Measurements from ENCODE around the gene MAP4K4. TPM values are rescaled to one million over a fixed set of nuclear protein-coding genes. Genes with fewer than 3 reads are reported as not detected.

Gene MAP4K4
- total RNA-seq, 1 experiment from 2014 or later = 2.7 TPM

DNA sequence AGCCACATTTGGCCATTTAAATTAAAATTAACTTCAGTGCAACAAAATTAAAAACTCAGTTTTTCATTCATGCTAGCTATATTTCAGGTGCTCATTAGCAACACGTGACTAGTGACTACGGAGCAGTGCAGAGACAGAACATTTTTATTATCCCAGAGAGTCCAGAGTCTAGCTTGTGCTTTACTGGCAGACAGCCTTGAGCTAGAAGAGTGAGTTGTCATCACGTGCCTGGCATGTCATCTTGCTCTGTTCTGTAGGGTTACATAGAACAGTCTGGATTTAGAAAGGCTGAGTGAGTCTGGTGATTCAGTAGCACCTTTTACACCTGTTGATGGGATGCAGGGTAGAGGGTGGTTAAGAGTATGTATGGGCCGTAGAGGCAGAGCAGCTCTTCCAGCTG is 157.4 kb downstream of the MAP4K4 start:
- Histone ChIP-seq H3K27ac (ENCODE audit: low read length) (no peak overlapping the region), H3K79me2 (ENCODE audit: low read length) (no peaks in the 10 kb centered on the region), H3K9me2 (replicated peaks; ENCODE audit: insufficient read depth, low read length) (no peaks in the 10 kb centered on the region), H4K20me1 (ENCODE audit: insufficient read depth, low read depth, low read length) (no peaks in the 10 kb centered on the region), H3K36me3 (ENCODE audit: insufficient read depth, low read length) (no peaks in the 10 kb centered on the region), H3K9ac (ENCODE audit: low read length) (no peak overlapping the region), H3K4me3 (ENCODE audit: low read length) (no peak overlapping the region), H3K27me3 (ENCODE audit: low read length) (no peaks in the 10 kb centered on the region), H3K4me2 (ENCODE audit: low read depth, low read length, poor library complexity, severe bottlenecking) (no peak overlapping the region), H3K4me1 (ENCODE audit: low read length) (no peaks in the 10 kb centered on the region), H3K9me3 (ENCODE audit: low read length) (no peaks in the 10 kb centered on the region), H2AFZ (ENCODE audit: low read length) (no peak overlapping the region)
- no peak for DNase-seq

DNA sequence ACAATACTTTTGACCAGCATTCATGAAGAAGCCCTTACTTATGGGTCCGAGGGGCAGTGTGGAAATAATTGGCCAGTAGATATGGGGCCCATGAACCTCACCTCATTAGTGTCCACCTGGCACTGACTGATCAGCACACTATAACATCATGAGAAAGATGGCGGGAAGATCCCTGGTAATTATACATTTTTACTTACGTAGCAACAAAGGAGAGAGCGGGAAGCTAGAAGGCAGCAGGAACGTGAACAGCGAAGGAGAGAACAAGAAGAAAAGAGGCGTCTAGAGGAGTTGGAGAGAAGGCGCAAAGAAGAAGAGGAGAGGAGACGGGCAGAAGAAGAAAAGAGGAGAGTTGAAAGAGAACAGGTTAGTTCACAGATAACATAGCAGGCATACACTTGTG is 158.3 kb downstream of the MAP4K4 start:
- Histone ChIP-seq H3K4me1 (ENCODE audit: low read length) (no peaks in the 10 kb centered on the region), H3K9me2 (replicated peaks; ENCODE audit: insufficient read depth, low read length) (no peaks in the 10 kb centered on the region), H3K27ac (ENCODE audit: low read length) (no peak overlapping the region), H3K79me2 (ENCODE audit: low read length) (no peaks in the 10 kb centered on the region), H2AFZ (ENCODE audit: low read length) (no peak overlapping the region), H3K9me3 (ENCODE audit: low read length) (no peaks in the 10 kb centered on the region), H3K4me2 (ENCODE audit: low read depth, low read length, poor library complexity, severe bottlenecking) (no peak overlapping the region), H3K36me3 (ENCODE audit: insufficient read depth, low read length) (no peaks in the 10 kb centered on the region), H3K9ac (ENCODE audit: low read length) (no peak overlapping the region), H3K4me3 (ENCODE audit: low read length) (no peak overlapping the region), H3K27me3 (ENCODE audit: low read length) (no peaks in the 10 kb centered on the region), H4K20me1 (ENCODE audit: insufficient read depth, low read depth, low read length) (no peaks in the 10 kb centered on the region)
- DNase-seq = no peak

DNA sequence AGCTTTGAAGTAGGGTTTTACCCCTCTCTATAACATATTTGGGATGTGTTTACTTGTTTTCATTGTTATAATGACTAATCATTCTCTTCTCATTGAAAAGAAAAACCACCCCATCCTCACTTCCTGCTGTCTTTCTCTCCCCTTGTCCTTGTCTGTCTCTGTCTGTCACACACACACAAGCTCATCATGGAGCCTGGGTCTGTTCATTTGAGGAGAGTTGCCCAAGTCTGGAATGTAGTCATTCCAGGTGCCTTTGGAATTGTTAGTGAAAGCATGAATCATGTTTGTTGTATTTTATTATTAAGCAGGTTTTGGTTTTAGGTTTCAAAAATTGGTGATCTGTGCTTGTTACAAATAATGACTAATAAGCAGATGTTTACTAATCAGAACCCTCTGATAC is 160.7 kb downstream of the MAP4K4 start:
- H3K36me3 ChIP-seq (ENCODE audit: insufficient read depth, low read length) = no peaks in the 10 kb centered on the region
- H3K4me2 ChIP-seq (ENCODE audit: low read depth, low read length, poor library complexity, severe bottlenecking) = no peak overlapping the region
- H3K4me1 ChIP-seq (ENCODE audit: low read length) = no peaks in the 10 kb centered on the region

DNA sequence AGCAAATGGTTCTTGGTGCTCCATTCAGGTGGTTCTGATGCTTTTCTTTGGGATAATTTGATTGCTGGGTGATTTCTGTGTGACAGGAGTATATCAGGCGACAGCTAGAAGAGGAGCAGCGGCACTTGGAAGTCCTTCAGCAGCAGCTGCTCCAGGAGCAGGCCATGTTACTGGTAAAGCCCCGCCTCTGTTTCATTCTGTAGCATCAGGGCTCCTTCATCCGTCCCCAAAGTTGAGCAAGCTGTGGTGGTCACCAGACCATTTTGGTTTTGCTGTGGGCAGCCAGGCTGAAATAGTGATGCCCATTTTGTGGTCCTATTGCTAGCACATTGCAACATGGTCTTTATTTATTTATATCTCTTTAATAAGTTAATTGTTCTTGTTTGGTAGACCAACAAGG is 161.4 kb downstream of the MAP4K4 start:
- no peaks in the 10 kb centered on the region for H3K9me2 ChIP-seq (replicated peaks; ENCODE audit: insufficient read depth, low read length)
- no peaks in the 10 kb centered on the region for H4K20me1 ChIP-seq (ENCODE audit: insufficient read depth, low read depth, low read length)
- no peaks in the 10 kb centered on the region for H3K36me3 ChIP-seq (ENCODE audit: insufficient read depth, low read length)
- H3K4me2 ChIP-seq (ENCODE audit: low read depth, low read length, poor library complexity, severe bottlenecking) = no peak overlapping the region
- no peak overlapping the region for H3K4me3 ChIP-seq (ENCODE audit: low read length)
- no peaks in the 10 kb centered on the region for H3K79me2 ChIP-seq (ENCODE audit: low read length)
- no peak overlapping the region for H3K27ac ChIP-seq (ENCODE audit: low read length)
- H2AFZ ChIP-seq (ENCODE audit: low read length) = no peak overlapping the region
- H3K9ac ChIP-seq (ENCODE audit: low read length) = no peak overlapping the region
- no peak for DNase-seq
- no peaks in the 10 kb centered on the region for H3K27me3 ChIP-seq (ENCODE audit: low read length)
- H3K4me1 ChIP-seq (ENCODE audit: low read length) = no peaks in the 10 kb centered on the region
- no peaks in the 10 kb centered on the region for H3K9me3 ChIP-seq (ENCODE audit: low read length)

More for the DNA sequence above, 160.7 kb downstream of the MAP4K4 start:
- no peak overlapping the region for H3K9ac ChIP-seq (ENCODE audit: low read length)
- H4K20me1 ChIP-seq (ENCODE audit: insufficient read depth, low read depth, low read length) = no peaks in the 10 kb centered on the region
- H3K27me3 ChIP-seq (ENCODE audit: low read length) = no peaks in the 10 kb centered on the region
- no peaks in the 10 kb centered on the region for H3K9me2 ChIP-seq (replicated peaks; ENCODE audit: insufficient read depth, low read length)
- no peak overlapping the region for H2AFZ ChIP-seq (ENCODE audit: low read length)
- H3K9me3 ChIP-seq (ENCODE audit: low read length) = no peaks in the 10 kb centered on the region
- no peak for DNase-seq
- no peak overlapping the region for H3K27ac ChIP-seq (ENCODE audit: low read length)
- H3K79me2 ChIP-seq (ENCODE audit: low read length) = no peaks in the 10 kb centered on the region
- H3K4me3 ChIP-seq (ENCODE audit: low read length) = no peak overlapping the region

DNA sequence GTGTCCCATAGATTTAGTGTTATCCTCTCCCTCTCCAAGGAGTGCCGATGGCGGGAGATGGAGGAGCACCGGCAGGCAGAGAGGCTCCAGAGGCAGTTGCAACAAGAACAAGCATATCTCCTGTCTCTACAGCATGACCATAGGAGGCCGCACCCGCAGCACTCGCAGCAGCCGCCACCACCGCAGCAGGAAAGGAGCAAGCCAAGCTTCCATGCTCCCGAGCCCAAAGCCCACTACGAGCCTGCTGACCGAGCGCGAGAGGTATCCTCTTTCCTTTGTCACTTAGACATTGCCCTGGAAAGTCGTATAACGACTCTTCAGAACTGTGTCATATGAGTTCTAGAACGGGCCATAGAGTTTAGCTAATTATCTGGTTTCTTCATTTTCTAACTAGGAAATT is 162.1 kb downstream of the MAP4K4 start:
- H3K27me3 ChIP-seq (ENCODE audit: low read length) = no peaks in the 10 kb centered on the region
- H3K79me2 ChIP-seq (ENCODE audit: low read length) = no peaks in the 10 kb centered on the region
- H3K9ac ChIP-seq (ENCODE audit: low read length) = no peak overlapping the region
- no peaks in the 10 kb centered on the region for H3K4me1 ChIP-seq (ENCODE audit: low read length)
- no peak overlapping the region for H3K4me2 ChIP-seq (ENCODE audit: low read depth, low read length, poor library complexity, severe bottlenecking)
- H4K20me1 ChIP-seq (ENCODE audit: insufficient read depth, low read depth, low read length) = no peaks in the 10 kb centered on the region
- H3K27ac ChIP-seq (ENCODE audit: low read length) = no peak overlapping the region
- H2AFZ ChIP-seq (ENCODE audit: low read length) = no peak overlapping the region
- H3K4me3 ChIP-seq (ENCODE audit: low read length) = no peak overlapping the region
- no peak for DNase-seq
- no peaks in the 10 kb centered on the region for H3K36me3 ChIP-seq (ENCODE audit: insufficient read depth, low read length)
- H3K9me2 ChIP-seq (replicated peaks; ENCODE audit: insufficient read depth, low read length) = no peaks in the 10 kb centered on the region
- no peaks in the 10 kb centered on the region for H3K9me3 ChIP-seq (ENCODE audit: low read length)

DNA sequence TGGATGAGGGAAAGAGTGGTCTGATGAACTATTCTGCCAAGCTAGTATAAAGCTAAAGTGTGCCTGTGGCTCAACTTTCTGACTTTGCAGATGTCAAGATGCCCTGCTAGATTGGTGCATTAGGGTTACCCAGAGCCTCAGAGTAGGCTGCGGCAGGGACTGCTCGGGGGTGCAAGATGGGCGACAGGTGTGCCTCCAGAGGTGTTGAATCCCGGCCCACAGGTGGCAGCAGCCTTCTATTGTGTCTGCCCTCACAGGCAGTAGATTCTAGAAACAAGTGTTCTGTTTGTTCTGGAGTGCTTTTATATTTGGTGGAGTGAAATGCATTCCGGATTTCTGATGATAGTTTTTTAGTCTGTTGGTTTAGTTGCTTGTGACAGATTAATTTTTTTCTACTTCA is 162.7 kb downstream of the MAP4K4 start:
- Histone ChIP-seq H3K36me3 (ENCODE audit: insufficient read depth, low read length) (no peaks in the 10 kb centered on the region), H3K4me2 (ENCODE audit: low read depth, low read length, poor library complexity, severe bottlenecking) (no peak overlapping the region), H3K27ac (ENCODE audit: low read length) (no peak overlapping the region), H4K20me1 (ENCODE audit: insufficient read depth, low read depth, low read length) (no peaks in the 10 kb centered on the region), H3K4me3 (ENCODE audit: low read length) (no peak overlapping the region), H3K27me3 (ENCODE audit: low read length) (no peaks in the 10 kb centered on the region), H2AFZ (ENCODE audit: low read length) (no peak overlapping the region), H3K9ac (ENCODE audit: low read length) (no peak overlapping the region), H3K4me1 (ENCODE audit: low read length) (no peaks in the 10 kb centered on the region), H3K9me2 (replicated peaks; ENCODE audit: insufficient read depth, low read length) (no peaks in the 10 kb centered on the region), H3K9me3 (ENCODE audit: low read length) (no peaks in the 10 kb centered on the region), H3K79me2 (ENCODE audit: low read length) (no peaks in the 10 kb centered on the region)
- no peak for DNase-seq

DNA sequence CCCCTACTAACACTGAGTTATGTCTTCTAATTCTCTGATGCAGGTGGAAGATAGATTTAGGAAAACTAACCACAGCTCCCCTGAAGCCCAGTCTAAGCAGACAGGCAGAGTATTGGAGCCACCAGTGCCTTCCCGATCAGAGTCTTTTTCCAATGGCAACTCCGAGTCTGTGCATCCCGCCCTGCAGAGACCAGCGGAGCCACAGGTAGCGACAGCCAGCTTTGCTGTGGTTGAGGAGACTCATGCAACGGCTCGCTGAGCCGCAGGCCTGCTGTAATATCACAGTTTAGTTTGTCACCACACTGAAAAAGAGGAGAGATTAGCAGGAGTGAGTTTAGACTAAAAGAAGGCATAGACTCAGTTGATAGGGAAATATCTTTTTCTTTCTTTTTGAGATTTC is 163.3 kb downstream of the MAP4K4 start:
- Histone ChIP-seq H2AFZ (ENCODE audit: low read length) (no peak overlapping the region), H3K4me3 (ENCODE audit: low read length) (no peak overlapping the region), H3K36me3 (ENCODE audit: insufficient read depth, low read length) (no peaks in the 10 kb centered on the region)

DNA sequence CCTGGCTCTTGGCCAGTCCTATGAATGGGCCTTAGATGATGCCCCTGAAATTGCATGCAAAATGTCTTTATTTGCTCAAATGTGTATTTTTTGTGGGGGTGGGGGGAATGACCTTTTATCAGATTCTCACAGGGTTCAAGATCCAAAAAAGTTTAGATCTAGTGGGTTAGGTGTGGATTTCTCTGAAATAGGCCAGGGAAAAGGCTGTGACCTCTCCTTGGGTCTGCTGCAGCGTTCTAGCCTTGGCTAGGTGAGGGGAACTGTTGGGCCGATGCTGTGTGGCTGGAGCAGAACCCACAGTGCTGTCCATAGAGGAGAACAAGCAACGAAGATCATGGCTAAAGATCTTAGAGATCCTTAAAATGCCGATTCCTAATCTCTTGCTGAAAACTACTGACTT is 163.9 kb downstream of the MAP4K4 start:
- H3K27me3 ChIP-seq (ENCODE audit: low read length) = no peaks in the 10 kb centered on the region
- H4K20me1 ChIP-seq (ENCODE audit: insufficient read depth, low read depth, low read length) = no peaks in the 10 kb centered on the region
- no peaks in the 10 kb centered on the region for H3K36me3 ChIP-seq (ENCODE audit: insufficient read depth, low read length)
- no peak overlapping the region for H3K4me2 ChIP-seq (ENCODE audit: low read depth, low read length, poor library complexity, severe bottlenecking)
- H3K9me3 ChIP-seq (ENCODE audit: low read length) = no peaks in the 10 kb centered on the region
- H3K4me1 ChIP-seq (ENCODE audit: low read length) = no peaks in the 10 kb centered on the region
- H3K79me2 ChIP-seq (ENCODE audit: low read length) = no peaks in the 10 kb centered on the region
- DNase-seq = no peak
- H2AFZ ChIP-seq (ENCODE audit: low read length) = no peak overlapping the region
- no peak overlapping the region for H3K27ac ChIP-seq (ENCODE audit: low read length)
- H3K9me2 ChIP-seq (replicated peaks; ENCODE audit: insufficient read depth, low read length) = no peaks in the 10 kb centered on the region
- no peak overlapping the region for H3K9ac ChIP-seq (ENCODE audit: low read length)
- no peak overlapping the region for H3K4me3 ChIP-seq (ENCODE audit: low read length)

More for the DNA sequence above, 163.3 kb downstream of the MAP4K4 start:
- no peak for DNase-seq
- no peaks in the 10 kb centered on the region for H3K27me3 ChIP-seq (ENCODE audit: low read length)
- H3K4me2 ChIP-seq (ENCODE audit: low read depth, low read length, poor library complexity, severe bottlenecking) = no peak overlapping the region
- no peaks in the 10 kb centered on the region for H3K9me3 ChIP-seq (ENCODE audit: low read length)
- H4K20me1 ChIP-seq (ENCODE audit: insufficient read depth, low read depth, low read length) = no peaks in the 10 kb centered on the region
- no peaks in the 10 kb centered on the region for H3K9me2 ChIP-seq (replicated peaks; ENCODE audit: insufficient read depth, low read length)
- H3K79me2 ChIP-seq (ENCODE audit: low read length) = no peaks in the 10 kb centered on the region
- no peak overlapping the region for H3K9ac ChIP-seq (ENCODE audit: low read length)
- H3K27ac ChIP-seq (ENCODE audit: low read length) = no peak overlapping the region
- H3K4me1 ChIP-seq (ENCODE audit: low read length) = no peaks in the 10 kb centered on the region

DNA sequence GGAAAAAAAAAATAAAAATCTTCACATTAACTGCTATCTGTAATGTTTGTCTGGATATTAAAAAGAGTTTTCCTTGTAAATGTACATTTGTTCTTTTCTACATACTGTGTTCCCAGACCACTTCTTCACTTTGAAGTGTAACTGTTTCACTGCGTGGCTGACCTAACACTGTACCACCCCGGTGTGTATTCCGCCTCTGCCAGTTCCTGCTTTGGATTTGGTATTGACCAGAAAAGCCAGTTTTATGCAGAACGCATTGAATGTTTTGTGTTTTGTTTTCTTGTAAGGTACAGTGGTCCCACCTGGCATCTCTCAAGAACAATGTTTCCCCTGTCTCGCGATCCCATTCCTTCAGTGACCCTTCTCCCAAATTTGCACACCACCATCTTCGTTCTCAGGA is 166.0 kb downstream of the MAP4K4 start:
- Histone ChIP-seq H3K9me2 (replicated peaks; ENCODE audit: insufficient read depth, low read length) (no peaks in the 10 kb centered on the region), H3K36me3 (ENCODE audit: insufficient read depth, low read length) (no peaks in the 10 kb centered on the region), H3K79me2 (ENCODE audit: low read length) (no peaks in the 10 kb centered on the region), H3K9me3 (ENCODE audit: low read length) (no peaks in the 10 kb centered on the region), H4K20me1 (ENCODE audit: insufficient read depth, low read depth, low read length) (no peaks in the 10 kb centered on the region), H3K4me2 (ENCODE audit: low read depth, low read length, poor library complexity, severe bottlenecking) (no peak overlapping the region), H3K4me1 (ENCODE audit: low read length) (no peaks in the 10 kb centered on the region), H3K27ac (ENCODE audit: low read length) (no peak overlapping the region), H3K4me3 (ENCODE audit: low read length) (no peak overlapping the region), H2AFZ (ENCODE audit: low read length) (no peak overlapping the region), H3K27me3 (ENCODE audit: low read length) (no peaks in the 10 kb centered on the region), H3K9ac (ENCODE audit: low read length) (no peak overlapping the region)
- DNase-seq = no peak
